GM19452 (cell line): ENCODE data around the gene BSN.
"Not testable (repeated sequence)": the region's sequence is repeated elsewhere in the genome, so short reads cannot be mapped to it uniquely, and the experiment has no call there.

Source experiments
- ATAC-seq: cut with Tn5 transposase; IDR thresholded peaks from one replicate; pipeline ENCODE4 v1.9.1; 2021; ENCODE audit not compliant: unreplicated experiment

BSN gene

GRCh38 chr3:49671291-49672288, 117.3 kb downstream of the BSN start:
- ATAC-seq, result no peak

- ATAC-seq, result no peak
Measured at GRCh38 chr3:49673121-49673714, 118.9 kb downstream of the BSN start.

GRCh38 chr3:49673715-49674496, 119.6 kb downstream of the BSN start, which contains the start of gene APEH:
Gene APEH, plus strand, starts transcription at chr3:49674351. Its CDS starts 51 bp downstream, at chr3:49674402.
- ATAC-seq, result peak; percentile 78

GRCh38 chr3:49674497-49674983, 120.3 kb downstream of the BSN start:
- ATAC-seq, result peak; percentile 28

GRCh38 chr3:49675912-49676311, 121.6 kb downstream of the BSN start:
- ATAC-seq, result no peak

- ATAC-seq, result no peak
Measured at GRCh38 chr3:49680493-49681231, 126.4 kb downstream of the BSN start.

- no peak for ATAC-seq
Measured at GRCh38 chr3:49681232-49681522, 126.9 kb downstream of the BSN start.

GRCh38 chr3:49681543-49681942, 127.3 kb downstream of the BSN start:
- no peak for ATAC-seq

- no peak for ATAC-seq
Measured at GRCh38 chr3:49683162-49683561, 128.9 kb downstream of the BSN start.

GRCh38 chr3:49684453-49684852, 130.2 kb downstream of the BSN start:
- ATAC-seq, result not testable (repeated sequence)

GRCh38 chr3:49685103-49685502, 130.8 kb downstream of the BSN start:
- not testable (repeated sequence) for ATAC-seq

GRCh38 chr3:49685846-49686245, 131.6 kb downstream of the BSN start:
- not testable (repeated sequence) for ATAC-seq

GRCh38 chr3:49686346-49686745, 132.1 kb downstream of the BSN start:
- ATAC-seq, result not testable (repeated sequence)

GRCh38 chr3:49686769-49687423, 132.6 kb downstream of the BSN start:
- ATAC-seq, result not testable (repeated sequence)

GRCh38 chr3:49687424-49687795, 133.1 kb downstream of the BSN start:
- not testable (repeated sequence) for ATAC-seq

- ATAC-seq, result not testable (repeated sequence)
Measured at GRCh38 chr3:49688338-49689045, 134.2 kb downstream of the BSN start.

- peak; percentile 61 for ATAC-seq
Measured at GRCh38 chr3:49689046-49689907, 135.0 kb downstream of the BSN start, which contains the start of the genes MST1 and RNF123. Gene MST1, minus strand, starts transcription at chr3:49689474. Its CDS starts 783 bp downstream, at chr3:49688691. Gene RNF123, plus strand, starts transcription at chr3:49689557. Its CDS starts 1,609 bp downstream, at chr3:49691166.

- ATAC-seq, result not testable (repeated sequence)
Measured at GRCh38 chr3:49689908-49690624, 135.8 kb downstream of the BSN start.
